GM12878 (cell line): ENCODE measurements around the gene LALBA. TPM values are rescaled to one million over a fixed set of nuclear protein-coding genes. Genes with fewer than 3 reads are reported as not detected.

Experiments used
- ATAC-seq: fragments of 200-7000 bp; cut with Tn5 transposase; 3 replicates; pipeline ENCODE4 v1.9.1; 2020; ENCODE audit warnings: mild to moderate bottlenecking, moderate library complexity
- BruUV-seq: library from RNA; stranded (reverse); fragments of 400-500 nt; replicated peaks from 2 replicates; lab custom pipeline; 2021; lab: Mats Ljungman, UMichigan
- CTCF ChIA-PET: fragments of 300-600 bp; sonication (Branson Sonifier 250); formaldehyde crosslinking; extraction: SDS; loops from one replicate; lab custom pipeline; 2021; ENCODE audit warnings: inconsistent platforms; lab: Yijun Ruan, JAX
- POLR2A ChIA-PET: fragments of 350-600 bp; formaldehyde crosslinking; extraction: SDS; loops from one replicate; lab custom pipeline; 2021; ENCODE audit warnings: inconsistent platforms; lab: Charles Lee
- RAD21 ChIA-PET: fragments of 300-600 bp; sonication (Branson Sonifier 250); formaldehyde crosslinking; loops from one replicate; lab custom pipeline; 2023; ENCODE audit warnings: antibody characterized with exemption; ENCODE audit not compliant: unreplicated experiment; lab: Charles Lee
- SMC1A ChIA-PET: fragments of 300-600 bp; sonication (Branson Sonifier 250); formaldehyde crosslinking; loops from one replicate; lab custom pipeline; 2023; ENCODE audit not compliant: unreplicated experiment, uncharacterized antibody; lab: Charles Lee
- DNase-seq: peaks from one replicate; pipeline ENCODE4 v3.0.0-alpha.2; 2011; ENCODE audit warnings: low read depth, low spot score
- FAIRE-seq: peaks from 3 replicates; lab custom pipeline; 2011; peaks lifted over from hg19 to GRCh38; lab: Jason Lieb, UNC
- H2AFZ ChIP-seq: 2 replicates; pipeline ENCODE4 v1.6.0; 2011; ENCODE audit warnings: low read depth, low read length, control low read depth; ENCODE audit not compliant: control insufficient read depth
- H3K27ac ChIP-seq: 2 replicates; pipeline ENCODE4 v1.5.1; 2011; ENCODE audit warnings: control low read depth; ENCODE audit not compliant: control insufficient read depth, insufficient read depth
- H3K27me3 ChIP-seq, 2 experiments: replicated peaks in 1 of 2; 2 replicates each; pipeline versions ENCODE4 v1.6.0 to v1.6.1; 2011; ENCODE audit warnings: low read length in 1 of 2; ENCODE audit not compliant: control insufficient read depth in 2 of 2, insufficient read depth in 2 of 2
- H3K36me3 ChIP-seq, 2 experiments: 2 replicates each; pipeline ENCODE4 v1.5.1; 2011; ENCODE audit warnings: low read length in 1 of 2; ENCODE audit not compliant: control insufficient read depth in 2 of 2, insufficient read depth in 2 of 2
- H3K4me1 ChIP-seq: 2 replicates; pipeline ENCODE4 v1.6.1; 2011; ENCODE audit warnings: mild to moderate bottlenecking, low read length, moderate library complexity, mixed read lengths; ENCODE audit not compliant: control insufficient read depth, insufficient read depth
- H3K4me2 ChIP-seq: 2 replicates; pipeline ENCODE4 v1.6.0; 2011; ENCODE audit warnings: control low read depth; ENCODE audit not compliant: control insufficient read depth, insufficient read depth
- H3K4me3 ChIP-seq: fragments of 200-600 bp; sonication (generic); 2 replicates; pipeline ENCODE4 v1.5.1; 2016
- H3K79me2 ChIP-seq: 2 replicates; pipeline ENCODE4 v1.6.0; 2011; ENCODE audit warnings: low read length; ENCODE audit not compliant: control insufficient read depth, insufficient read depth
- H3K9ac ChIP-seq: 2 replicates; pipeline ENCODE4 v1.8.0; 2011; ENCODE audit warnings: low read length, control low read depth, mixed read lengths; ENCODE audit not compliant: control insufficient read depth, insufficient read depth
- H3K9me3 ChIP-seq: replicated peaks from 3 replicates; pipeline ENCODE4 v1.5.1; 2011; ENCODE audit warnings: mild to moderate bottlenecking, low read length; ENCODE audit not compliant: control insufficient read depth, insufficient read depth
- H4K20me1 ChIP-seq: 2 replicates; pipeline ENCODE4 v1.6.0; 2011; ENCODE audit not compliant: control insufficient read depth, insufficient read depth
- CHD1 ChIP-seq: IDR thresholded peaks from 2 replicates; pipeline ENCODE4 v1.6.1; 2012; ENCODE audit warnings: low read depth, low read length, improper control_type of control experiment
- HDAC2 ChIP-seq: fragments of 200-600 bp; sonication (generic); IDR thresholded peaks from 2 replicates; pipeline ENCODE4 v1.6.1; 2017
- IRF4 ChIP-seq: IDR thresholded peaks from 2 replicates; pipeline ENCODE4 v1.6.1; 2011; ENCODE audit warnings: low read depth, low read length
- NR2C2 ChIP-seq: IDR thresholded peaks from 2 replicates; pipeline ENCODE4 v1.6.1; 2011; ENCODE audit warnings: borderline replicate concordance, low read depth; ENCODE audit not compliant: control insufficient read depth, insufficient read length
- POU2F2 ChIP-seq: IDR thresholded peaks from 3 replicates; pipeline ENCODE4 v1.6.1; 2011; ENCODE audit warnings: low read depth, mild to moderate bottlenecking, low read length, borderline replicate concordance
- RAD21 ChIP-seq: IDR thresholded peaks from 2 replicates; pipeline ENCODE4 v1.6.1; 2011; ENCODE audit warnings: mild to moderate bottlenecking, low read depth, low read length, moderate library complexity; ENCODE audit not compliant: insufficient read depth
- RB1 ChIP-seq: fragments of 450-650 bp; formaldehyde crosslinking; IDR thresholded peaks from 2 replicates; pipeline ENCODE4 v1.6.1; 2017; ENCODE audit warnings: mild to moderate bottlenecking, borderline replicate concordance
- RELB ChIP-seq: fragments of 450-650 bp; IDR thresholded peaks from 2 replicates; pipeline ENCODE4 v1.6.1; 2017; ENCODE audit warnings: low read depth, mild to moderate bottlenecking, moderate library complexity
- SMAD5 ChIP-seq: IDR thresholded peaks from 2 replicates; pipeline ENCODE4 v1.6.1; 2016; ENCODE audit warnings: antibody characterized with exemption, low read depth
- SP1 ChIP-seq: IDR thresholded peaks from one replicate; pipeline ENCODE4 v1.6.1; 2011; ENCODE audit warnings: low read depth, low read length
- TARDBP ChIP-seq: IDR thresholded peaks from 2 replicates; pipeline ENCODE4 v1.6.1; 2016; ENCODE audit warnings: borderline replicate concordance
- TCF12 ChIP-seq: IDR thresholded peaks from 2 replicates; pipeline ENCODE4 v1.6.1; 2011; ENCODE audit warnings: low read depth, mild to moderate bottlenecking, low read length
- TCF7 ChIP-seq: IDR thresholded peaks from 2 replicates; pipeline ENCODE4 v1.6.1; 2014; ENCODE audit warnings: antibody characterized with exemption, borderline replicate concordance
- WRNIP1 ChIP-seq: IDR thresholded peaks from 2 replicates; pipeline ENCODE4 v1.6.1; 2011; ENCODE audit warnings: low read depth, low read length, improper control_type of control experiment, borderline replicate concordance
- ZNF384 ChIP-seq: IDR thresholded peaks from 2 replicates; pipeline ENCODE4 v1.6.1; 2012; ENCODE audit warnings: low read depth, mild to moderate bottlenecking, low read length, improper control_type of control experiment, borderline replicate concordance
- ZSCAN29 ChIP-seq: fragments of 450-650 bp; IDR thresholded peaks from 2 replicates; pipeline ENCODE4 v1.6.1; 2017; ENCODE audit warnings: mild to moderate bottlenecking, moderate library complexity
- ZZZ3 ChIP-seq: IDR thresholded peaks from 2 replicates; pipeline ENCODE4 v1.6.1; 2011; ENCODE audit warnings: low read depth; ENCODE audit not compliant: control insufficient read depth, insufficient read length
- WGBS: methylation state at CpG from one replicate; pipeline ENCODE4 v1.1.6; 2016; ENCODE audit warnings: low lambda C conversion rate; ENCODE audit not compliant: insufficient replicate concordance, insufficient coverage; ENCODE audit errors: missing lambda C conversion rate; 5-methylcytosine and 5-hydroxymethylcytosine counted together
- in situ Hi-C: fragments of 300-500 bp; cut with MboI; formaldehyde crosslinking; loops from 9 replicates; pipeline ENCODE4 v1.14.3; 2018; ENCODE audit warnings: mixed read lengths
- intact Hi-C: fragments of 100-400 bp; cut with micrococcal nuclease; formaldehyde crosslinking; loops from one replicate; pipeline ENCODE4 v1.14.2; 2022; ENCODE audit not compliant: unreplicated experiment
- polyA plus RNA-seq, 11 experiments: library from polyadenylated mRNA; depleted of rRNA in 4 of 11; unstranded in 6 of 11; stranded (reverse) in 5 of 11; fragments of >200 nt; fragmentation: Nextera tagmentation in 4 of 11; fragmentation: Illumina TruSeq in 1 of 11; extraction: Ambion mirVana in 4 of 11; extraction: Trizol in 1 of 11; gene quantifications; 1 replicate in 1 of 11; 2 replicates in 10 of 11; pipeline versions ENCODE4 v1.2.1 to v1.2.3, GENCODE V29; 2011 to 2016; ENCODE audit warnings: inconsistent platforms in 2 of 11, missing spikeins in 2 of 11, low read depth in 1 of 11
- total RNA-seq, 4 experiments: library from RNA; depleted of rRNA in 3 of 4; stranded (reverse); fragments of >200 nt in 3 of 4; fragmentation: Illumina TruSeq in 1 of 4; extraction: Trizol in 1 of 4; gene quantifications; 2 replicates each; pipeline versions ENCODE4 v1.2.1 to v1.2.3, GENCODE V29; 2013 to 2021
- TF ChIP-seq, protein P1 (sequence below): fragments of 450-650 bp; conservative IDR thresholded peaks from 2 replicates; pipeline ENCODE4 v1.6.1; 2017; ENCODE audit warnings: mild to moderate bottlenecking, moderate library complexity
- TF ChIP-seq, protein P2 (sequence below): fragments of 450-650 bp; formaldehyde crosslinking; IDR thresholded peaks from 2 replicates; pipeline ENCODE4 v1.5.0; 2022; ENCODE audit warnings: mild to moderate bottlenecking, missing genetic modification characterization

Gene LALBA
- total and polyA plus RNA-seq, 10 of the 15 experiments (the other 5 are each of a cell fraction or from before 2014, with no cell fraction given): not detected

GRCh38 chr12:48618541-48618940 is 48.7 kb upstream of the LALBA start:
- Histone ChIP-seq H3K4me2 (no peak overlapping the region), H3K79me2 (no peaks in the 10 kb centered on the region), H3K27ac (no peak overlapping the region), H3K4me3 (no peak overlapping the region), H3K27me3 (no peaks in the 10 kb centered on the region; a peak in 1 of 4 replicates), H3K36me3 (no peaks in the 10 kb centered on the region), H4K20me1 (no peaks in the 10 kb centered on the region), H3K9me3 (no peaks in the 10 kb centered on the region; the same call in 2 of the 3 replicates), H3K9ac (no peak overlapping the region), H3K4me1 (no peaks in the 10 kb centered on the region), H2AFZ (no peak overlapping the region)
- BruUV-seq: no TSS peak
- RAD21 ChIA-PET: interaction anchor here (0.6 to 10.4 kb wide), 25 partner anchors 10 to 780 kb away, joined by 3 to 151 read pairs (median 4); partner anchors contain the start of gene OR8S1
- ATAC-seq: peak; percentile 98
- CTCF ChIA-PET: interaction anchor here (0.6 to 11.8 kb wide), 70 partner anchors 9 to 876 kb away, joined by 3 to 250 read pairs (median 4); partner anchors contain the start of genes ASB8, KANSL2, OR8S1 and TMEM106C
- WGBS: 17% methylated on average over 7 of the region's 7 CpGs
- peak; percentile 41 for DNase-seq
- POLR2A ChIA-PET: interaction anchor here (0.7 kb wide), 1 partner anchor 75 kb away, joined by 3 read pairs; no protein-coding TSS in a partner anchor
- FAIRE-seq: peak; percentile 90
- SMC1A ChIA-PET: interaction anchor here (0.7 to 8.5 kb wide), 32 partner anchors 9 to 534 kb away, joined by 3 to 169 read pairs (median 4); partner anchors contain the start of gene OR8S1
- intact Hi-C loops (loop anchor here (1.0 to 10.0 kb wide), 5 partner anchors 76 to 431 kb away; no protein-coding TSS in a partner anchor), in situ Hi-C loops (loop anchor here (5.0 kb wide), 1 partner anchor 76 kb away; no protein-coding TSS in a partner anchor)
- TF ChIP-seq ZNF384 (no peak), ZZZ3 (no peak), ZSCAN29 (no peak), SP1 (no peak), IRF4 (0 out of 2 replicates have a peak, but pooled peaks have one; percentile 38), TCF7 (no peak), RAD21 (peak; percentile 100), TCF12 (no peak), HDAC2 (no peak), RELB (no peak), TARDBP (no peak), POU2F2 (0 out of 3 replicates have a peak, but pooled peaks have one; percentile 10), SMAD5 (no peak), RB1 (peak; percentile 29; the same call in 1 of the 2 replicates), WRNIP1 (no peak), NR2C2 (no peak), CHD1 (no peak)
- TF ChIP-seq, protein P1, sequence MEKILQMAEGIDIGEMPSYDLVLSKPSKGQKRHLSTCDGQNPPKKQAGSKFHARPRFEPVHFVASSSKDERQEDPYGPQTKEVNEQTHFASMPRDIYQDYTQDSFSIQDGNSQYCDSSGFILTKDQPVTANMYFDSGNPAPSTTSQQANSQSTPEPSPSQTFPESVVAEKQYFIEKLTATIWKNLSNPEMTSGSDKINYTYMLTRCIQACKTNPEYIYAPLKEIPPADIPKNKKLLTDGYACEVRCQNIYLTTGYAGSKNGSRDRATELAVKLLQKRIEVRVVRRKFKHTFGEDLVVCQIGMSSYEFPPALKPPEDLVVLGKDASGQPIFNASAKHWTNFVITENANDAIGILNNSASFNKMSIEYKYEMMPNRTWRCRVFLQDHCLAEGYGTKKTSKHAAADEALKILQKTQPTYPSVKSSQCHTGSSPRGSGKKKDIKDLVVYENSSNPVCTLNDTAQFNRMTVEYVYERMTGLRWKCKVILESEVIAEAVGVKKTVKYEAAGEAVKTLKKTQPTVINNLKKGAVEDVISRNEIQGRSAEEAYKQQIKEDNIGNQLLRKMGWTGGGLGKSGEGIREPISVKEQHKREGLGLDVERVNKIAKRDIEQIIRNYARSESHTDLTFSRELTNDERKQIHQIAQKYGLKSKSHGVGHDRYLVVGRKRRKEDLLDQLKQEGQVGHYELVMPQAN: no peak
- TF ChIP-seq, protein P2, sequence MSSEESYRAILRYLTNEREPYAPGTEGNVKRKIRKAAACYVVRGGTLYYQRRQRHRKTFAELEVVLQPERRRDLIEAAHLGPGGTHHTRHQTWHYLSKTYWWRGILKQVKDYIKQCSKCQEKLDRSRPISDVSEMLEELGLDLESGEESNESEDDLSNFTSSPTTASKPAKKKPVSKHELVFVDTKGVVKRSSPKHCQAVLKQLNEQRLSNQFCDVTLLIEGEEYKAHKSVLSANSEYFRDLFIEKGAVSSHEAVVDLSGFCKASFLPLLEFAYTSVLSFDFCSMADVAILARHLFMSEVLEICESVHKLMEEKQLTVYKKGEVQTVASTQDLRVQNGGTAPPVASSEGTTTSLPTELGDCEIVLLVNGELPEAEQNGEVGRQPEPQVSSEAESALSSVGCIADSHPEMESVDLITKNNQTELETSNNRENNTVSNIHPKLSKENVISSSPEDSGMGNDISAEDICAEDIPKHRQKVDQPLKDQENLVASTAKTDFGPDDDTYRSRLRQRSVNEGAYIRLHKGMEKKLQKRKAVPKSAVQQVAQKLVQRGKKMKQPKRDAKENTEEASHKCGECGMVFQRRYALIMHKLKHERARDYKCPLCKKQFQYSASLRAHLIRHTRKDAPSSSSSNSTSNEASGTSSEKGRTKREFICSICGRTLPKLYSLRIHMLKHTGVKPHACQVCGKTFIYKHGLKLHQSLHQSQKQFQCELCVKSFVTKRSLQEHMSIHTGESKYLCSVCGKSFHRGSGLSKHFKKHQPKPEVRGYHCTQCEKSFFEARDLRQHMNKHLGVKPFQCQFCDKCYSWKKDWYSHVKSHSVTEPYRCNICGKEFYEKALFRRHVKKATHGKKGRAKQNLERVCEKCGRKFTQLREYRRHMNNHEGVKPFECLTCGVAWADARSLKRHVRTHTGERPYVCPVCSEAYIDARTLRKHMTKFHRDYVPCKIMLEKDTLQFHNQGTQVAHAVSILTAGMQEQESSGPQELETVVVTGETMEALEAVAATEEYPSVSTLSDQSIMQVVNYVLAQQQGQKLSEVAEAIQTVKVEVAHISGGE (CRISPR knock-in tag): no peak
